Smooth muscle cell (in vitro differentiated cells): Measurements from ENCODE around the gene PPP1R1C. TPM values are rescaled to one million over a fixed set of nuclear protein-coding genes. Genes with fewer than 3 reads are reported as not detected.

Experiments
- DNase-seq: peaks from one replicate; lab custom pipeline; 2025; ENCODE audit not compliant: unreplicated experiment; lab: John Stamatoyannopoulos, UW
- H2AFZ ChIP-seq: fragments of 200-600 bp; sonication (generic); 2 replicates; pipeline ENCODE4 v1.6.0; 2016; ENCODE audit warnings: antibody characterized with exemption, low read depth, mild to moderate bottlenecking
- H3F3A ChIP-seq: fragments of 200-600 bp; sonication (generic); 2 replicates; pipeline ENCODE4 v1.6.0; 2017; ENCODE audit warnings: antibody characterized with exemption, low read depth
- H3K27ac ChIP-seq: fragments of 200-600 bp; sonication (generic); 2 replicates; pipeline ENCODE4 v1.5.1; 2016; ENCODE audit warnings: low read depth, mild to moderate bottlenecking
- H3K27me3 ChIP-seq: fragments of 200-600 bp; sonication (generic); 2 replicates; pipeline ENCODE4 v1.6.1; 2016; ENCODE audit warnings: low read depth, mild to moderate bottlenecking
- H3K36me3 ChIP-seq: fragments of 200-600 bp; sonication (generic); 2 replicates; pipeline ENCODE4 v1.5.1; 2016; ENCODE audit warnings: low read depth
- H3K4me1 ChIP-seq: fragments of 200-600 bp; sonication (generic); 2 replicates; pipeline ENCODE4 v1.5.1; 2016; ENCODE audit warnings: low read depth
- H3K4me2 ChIP-seq: fragments of 200-600 bp; sonication (generic); 2 replicates; pipeline ENCODE4 v1.6.0; 2016; ENCODE audit warnings: mild to moderate bottlenecking
- H3K4me3 ChIP-seq: fragments of 200-600 bp; sonication (generic); 2 replicates; pipeline ENCODE4 v1.5.1; 2016; ENCODE audit warnings: mild to moderate bottlenecking
- H3K79me2 ChIP-seq: fragments of 200-600 bp; sonication (generic); 2 replicates; pipeline ENCODE4 v1.6.0; 2016; ENCODE audit warnings: low read depth, mild to moderate bottlenecking
- H3K9ac ChIP-seq: fragments of 200-600 bp; sonication (generic); 2 replicates; pipeline ENCODE4 v1.6.0; 2016; ENCODE audit warnings: low read depth
- H3K9me3 ChIP-seq: fragments of 200-600 bp; sonication (generic); replicated peaks from 2 replicates; pipeline ENCODE4 v1.5.1; 2016; ENCODE audit warnings: low read depth
- H4K20me1 ChIP-seq: fragments of 200-600 bp; sonication (generic); 2 replicates; pipeline ENCODE4 v1.6.0; 2016; ENCODE audit warnings: low read depth
- CTCF ChIP-seq: fragments of 200-600 bp; sonication (generic); IDR thresholded peaks from 2 replicates; pipeline ENCODE4 v1.5.1; 2017; ENCODE audit warnings: borderline replicate concordance, mild to moderate bottlenecking, antibody characterized with exemption; ENCODE audit not compliant: insufficient read depth, poor library complexity, severe bottlenecking
- WGBS: methylation state at CpG from one replicate; pipeline ENCODE4 v1.1.7; 2016; ENCODE audit warnings: low lambda C conversion rate; 5-methylcytosine and 5-hydroxymethylcytosine counted together
- polyA plus RNA-seq: library from polyadenylated mRNA; unstranded; fragments of >200 nt; fragmentation: Nextera tagmentation; extraction: Ambion mirVana; gene quantifications from 2 replicates; pipeline ENCODE4 v1.2.1, GENCODE V29; 2016
- total RNA-seq: library from RNA; depleted of rRNA; stranded (reverse); fragments of >200 nt; gene quantifications from 2 replicates; pipeline ENCODE4 v1.2.3, GENCODE V29; 2014

PPP1R1C gene
- total and polyA plus RNA-seq, 2 experiments from 2014 or later = 2.3 to 3.3 TPM

- Histone ChIP-seq H3K79me2 (no peaks in the 10 kb centered on the region), H3F3A (no peaks in the 10 kb centered on the region), H3K9me3 (no peaks in the 10 kb centered on the region), H3K4me1 (no peaks in the 10 kb centered on the region), H3K4me2 (no peak overlapping the region), H3K36me3 (no peaks in the 10 kb centered on the region), H3K27me3 (no peaks in the 10 kb centered on the region), H3K4me3 (no peak overlapping the region), H2AFZ (no peak overlapping the region), H3K9ac (no peak overlapping the region), H3K27ac (no peak overlapping the region), H4K20me1 (no peaks in the 10 kb centered on the region)
- WGBS = 100% methylated on average over 2 of the region's 2 CpGs
- no peak for TF ChIP-seq CTCF
- no peak for DNase-seq
Observed at GRCh38 chr2:182031956-182032355, 46.3 kb downstream of the PPP1R1C start.

GRCh38 chr2:182033449-182033848, 47.8 kb downstream of the PPP1R1C start:
- no peaks in the 10 kb centered on the region for H3F3A ChIP-seq
- H3K9ac ChIP-seq = no peak overlapping the region
- WGBS = 93% methylated on average over 3 of the region's 3 CpGs
- H2AFZ ChIP-seq = no peak overlapping the region
- no peaks in the 10 kb centered on the region for H4K20me1 ChIP-seq
- no peak for DNase-seq
- H3K4me1 ChIP-seq = no peaks in the 10 kb centered on the region
- H3K36me3 ChIP-seq = no peaks in the 10 kb centered on the region
- no peak overlapping the region for H3K4me2 ChIP-seq
- no peak overlapping the region for H3K27ac ChIP-seq
- H3K4me3 ChIP-seq = no peak overlapping the region
- no peak for TF ChIP-seq CTCF
- H3K9me3 ChIP-seq = no peaks in the 10 kb centered on the region
- H3K27me3 ChIP-seq = no peaks in the 10 kb centered on the region
- H3K79me2 ChIP-seq = no peaks in the 10 kb centered on the region

- H3K79me2 ChIP-seq = no peaks in the 10 kb centered on the region
- no peaks in the 10 kb centered on the region for H3K27me3 ChIP-seq
- H3K4me2 ChIP-seq = no peak overlapping the region
- H3K9me3 ChIP-seq = no peaks in the 10 kb centered on the region
- TF ChIP-seq CTCF = no peak
- no peak overlapping the region for H3K9ac ChIP-seq
- 14% methylated on average over 1 of the region's 1 CpG for WGBS
- no peak overlapping the region for H3K4me3 ChIP-seq
- no peak overlapping the region for H2AFZ ChIP-seq
- DNase-seq = no peak
- no peaks in the 10 kb centered on the region for H4K20me1 ChIP-seq
- H3K27ac ChIP-seq = no peak overlapping the region
- no peaks in the 10 kb centered on the region for H3F3A ChIP-seq
- H3K36me3 ChIP-seq = no peaks in the 10 kb centered on the region
- H3K4me1 ChIP-seq = no peaks in the 10 kb centered on the region
Observed at GRCh38 chr2:182038576-182038975, 52.9 kb downstream of the PPP1R1C start.

GRCh38 chr2:182043021-182043420, 57.4 kb downstream of the PPP1R1C start:
- no peaks in the 10 kb centered on the region for H3K36me3 ChIP-seq
- WGBS = 87% methylated on average over 1 of the region's 1 CpG
- no peaks in the 10 kb centered on the region for H3K9me3 ChIP-seq
- H2AFZ ChIP-seq = no peak overlapping the region
- no peaks in the 10 kb centered on the region for H3K27me3 ChIP-seq
- no peak overlapping the region for H3K9ac ChIP-seq
- TF ChIP-seq CTCF = no peak
- H3K27ac ChIP-seq = no peak overlapping the region
- no peak overlapping the region for H3K4me3 ChIP-seq
- no peak overlapping the region for H3K4me2 ChIP-seq
- DNase-seq = no peak
- H3K79me2 ChIP-seq = no peaks in the 10 kb centered on the region
- no peaks in the 10 kb centered on the region for H3F3A ChIP-seq
- no peaks in the 10 kb centered on the region for H4K20me1 ChIP-seq
- no peaks in the 10 kb centered on the region for H3K4me1 ChIP-seq
